Activated CD8-positive, alpha-beta memory T cell treated with anti-CD3 and anti-CD28 coated beads, Interleukin-2, amount 50 U/mL, for 24 hours (primary cell): ENCODE results near the gene RPS16.

Experiments used
- DNase-seq: peaks from one replicate; pipeline ENCODE4 v3.0.0-alpha.2; 2020; ENCODE audit errors: extremely low read depth

RPS16 gene

DNA sequence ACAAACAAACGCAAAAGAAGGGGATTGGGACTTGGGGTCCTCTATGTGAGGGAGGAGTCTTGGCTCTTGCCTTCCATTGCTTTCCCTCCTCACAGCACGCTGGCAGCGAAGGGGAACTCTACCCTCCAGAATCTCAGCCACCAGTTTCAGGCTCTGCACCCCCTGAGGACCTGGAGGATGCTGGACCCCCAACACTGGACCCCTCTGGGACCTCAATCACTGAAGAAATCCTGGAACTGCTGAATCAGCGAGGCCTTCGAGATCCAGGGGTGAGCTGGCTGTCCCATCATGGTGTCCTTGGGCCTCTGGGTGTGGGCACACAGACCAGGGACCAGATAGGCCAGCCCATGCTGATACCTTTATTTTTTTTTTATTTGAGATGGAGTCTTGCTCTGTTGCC is 13.7 kb downstream of the RPS16 start:
- no peak for DNase-seq

DNA sequence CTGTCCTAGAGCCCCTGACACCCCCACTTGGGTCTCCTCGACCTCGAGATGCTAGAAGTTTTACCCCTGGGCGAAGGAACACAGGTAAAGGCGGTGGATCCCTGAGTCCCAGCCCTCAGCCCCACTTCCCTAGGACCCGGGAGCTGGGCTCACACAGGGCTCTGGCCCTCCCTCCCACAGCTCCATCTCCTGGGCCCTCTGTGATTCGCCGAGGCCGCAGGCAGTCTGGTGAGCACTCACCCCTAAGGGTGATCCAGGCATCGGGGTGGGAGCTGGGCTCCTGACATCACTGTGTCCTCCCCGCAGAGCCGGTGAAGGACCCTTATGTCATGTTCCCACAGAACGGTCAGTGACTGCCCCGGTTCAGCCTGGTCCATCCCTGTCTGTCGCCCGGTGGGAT is 15.0 kb downstream of the RPS16 start:
- DNase-seq: no peak

DNA sequence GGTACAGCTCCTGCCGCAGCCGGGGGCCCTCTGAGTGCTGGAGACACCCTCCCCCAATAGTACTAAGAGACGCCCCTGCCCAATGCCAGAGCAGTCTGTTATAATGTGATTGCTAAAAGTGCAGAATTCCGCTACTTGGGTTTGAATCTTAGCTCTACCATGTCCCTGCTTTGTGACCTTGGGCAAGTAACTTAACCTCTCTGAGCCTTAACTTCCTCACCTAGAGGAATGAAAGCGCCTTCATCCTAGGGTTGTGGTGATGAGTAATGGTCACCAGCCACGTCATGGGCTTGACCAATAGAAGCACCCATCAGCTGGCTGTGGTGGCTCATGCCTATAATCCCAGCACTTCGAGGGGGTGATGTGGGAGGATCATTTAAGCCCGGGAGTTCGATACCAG is 16.7 kb downstream of the RPS16 start:
- DNase-seq: no peak

DNA sequence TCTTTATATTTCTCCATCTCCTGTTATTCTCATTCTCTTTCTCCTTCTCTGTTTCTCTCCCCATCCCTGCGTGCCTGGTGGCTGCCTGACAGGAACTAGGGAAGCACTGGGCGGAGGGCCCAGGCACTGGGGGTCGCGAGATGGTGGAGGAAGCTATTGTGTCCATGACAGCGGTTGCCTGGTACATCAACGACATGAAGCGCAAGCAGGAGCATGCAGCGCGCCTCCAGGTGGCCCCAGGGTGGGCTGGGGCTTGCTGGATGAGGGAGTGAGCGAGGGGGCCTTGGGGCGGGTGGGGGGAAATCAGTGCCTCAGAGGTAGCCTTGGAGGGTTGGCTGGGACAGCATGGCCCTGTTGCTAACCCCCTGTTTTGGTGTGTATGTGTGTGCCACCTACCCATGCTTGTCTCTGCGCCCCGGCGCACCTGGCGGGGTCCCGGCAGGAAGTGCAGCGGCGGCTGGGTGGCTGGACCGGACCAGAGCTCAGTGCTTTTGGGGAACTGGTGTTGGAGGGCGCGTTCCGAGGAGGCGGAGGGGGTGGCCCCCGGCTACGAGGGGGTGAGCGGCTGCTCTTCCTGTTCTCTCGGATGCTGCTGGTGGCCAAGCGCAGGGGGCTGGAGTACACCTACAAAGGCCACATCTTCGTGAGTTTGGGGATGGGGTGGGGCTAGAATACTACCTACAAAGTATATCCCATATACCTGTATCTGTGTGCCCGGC is 18.1 kb downstream of the RPS16 start:
- no peak for DNase-seq

DNA sequence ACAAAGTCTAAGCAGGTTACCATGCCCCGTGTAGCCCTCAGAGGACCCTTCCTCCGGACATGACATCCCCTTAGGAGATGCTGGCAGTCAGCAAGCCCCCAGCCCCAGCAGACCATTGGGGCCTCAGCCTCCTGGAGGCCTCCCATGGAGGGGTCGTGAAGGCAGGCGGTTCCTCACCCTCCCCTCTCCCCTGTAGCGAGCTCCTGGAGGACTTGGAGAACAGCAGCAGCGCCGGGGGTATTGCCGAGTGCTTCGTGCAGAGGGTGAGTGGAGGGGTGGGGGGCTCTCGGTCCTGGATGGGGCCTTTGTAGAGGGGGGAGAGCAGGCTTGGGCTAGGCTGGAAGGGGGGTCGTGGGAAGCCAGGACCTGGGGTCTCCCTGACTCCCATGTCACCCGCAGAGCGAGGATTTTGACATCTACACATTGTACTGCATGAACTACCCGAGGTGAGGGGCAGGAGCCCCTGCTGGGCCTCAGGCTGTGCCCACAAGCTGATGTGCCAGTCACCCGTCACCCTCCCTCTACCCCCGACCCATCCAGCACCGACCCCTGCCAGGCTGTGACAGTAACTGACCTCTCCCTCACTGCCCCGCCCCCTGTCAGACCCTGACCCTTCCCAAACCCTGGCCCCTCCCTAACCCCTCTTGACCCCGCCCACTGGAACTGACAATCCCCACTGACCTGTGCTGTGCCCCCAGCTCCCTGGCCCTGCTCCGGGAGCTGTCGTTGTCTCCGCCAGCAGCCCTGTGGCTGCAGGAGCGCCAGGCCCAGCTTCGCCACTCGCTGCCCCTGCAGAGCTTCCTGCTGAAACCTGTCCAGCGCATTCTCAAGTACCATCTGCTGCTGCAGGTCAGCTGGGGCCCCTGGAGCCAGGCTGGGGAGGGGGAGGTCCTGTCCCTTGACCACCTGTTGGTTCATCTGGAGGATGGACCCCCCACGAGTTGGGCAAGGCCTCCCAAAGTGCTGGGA is 19.3 kb downstream of the RPS16 start:
- DNase-seq: no peak

DNA sequence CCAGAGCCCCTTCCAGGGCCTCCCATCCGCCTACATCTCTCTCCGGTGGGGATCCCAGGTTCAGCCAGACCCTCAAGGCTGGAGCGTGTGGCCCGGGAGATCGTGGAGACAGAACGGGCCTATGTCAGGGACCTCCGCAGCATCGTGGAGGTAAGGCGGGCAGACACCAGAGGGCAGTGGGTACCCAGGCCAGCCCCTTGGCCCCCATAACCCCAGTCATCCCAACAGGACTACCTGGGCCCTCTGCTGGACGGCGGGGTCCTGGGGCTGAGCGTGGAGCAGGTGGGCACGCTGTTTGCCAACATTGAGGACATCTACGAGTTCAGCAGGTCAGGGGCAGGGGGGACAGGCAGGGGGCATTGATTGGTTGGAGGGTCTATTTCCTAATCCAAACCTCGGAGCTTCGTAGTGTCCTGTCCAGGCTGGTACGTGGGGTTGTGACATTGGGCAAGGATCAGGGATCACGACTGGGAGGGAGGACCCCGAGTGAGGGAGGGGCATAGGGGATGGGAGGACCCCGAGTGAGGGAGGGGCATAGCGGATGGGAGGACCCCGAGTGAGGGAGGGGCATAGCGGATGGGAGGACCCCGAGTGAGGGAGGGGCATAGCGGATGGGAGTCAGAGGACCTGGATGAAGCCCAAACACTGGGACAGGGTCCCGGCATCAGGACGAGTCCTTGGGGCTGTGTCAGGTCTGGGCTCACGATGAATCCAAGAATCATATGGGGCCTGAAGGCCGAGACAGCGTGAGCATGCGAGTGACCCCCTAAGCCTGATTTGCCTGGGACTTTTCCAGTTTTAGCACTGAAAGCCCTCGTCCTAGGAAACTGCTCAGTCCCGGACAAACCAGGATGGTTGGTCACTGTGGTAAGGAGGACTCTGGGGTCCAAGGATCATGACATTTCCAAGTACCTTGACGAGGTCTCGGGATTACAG is 20.4 kb downstream of the RPS16 start:
- no peak for DNase-seq

DNA sequence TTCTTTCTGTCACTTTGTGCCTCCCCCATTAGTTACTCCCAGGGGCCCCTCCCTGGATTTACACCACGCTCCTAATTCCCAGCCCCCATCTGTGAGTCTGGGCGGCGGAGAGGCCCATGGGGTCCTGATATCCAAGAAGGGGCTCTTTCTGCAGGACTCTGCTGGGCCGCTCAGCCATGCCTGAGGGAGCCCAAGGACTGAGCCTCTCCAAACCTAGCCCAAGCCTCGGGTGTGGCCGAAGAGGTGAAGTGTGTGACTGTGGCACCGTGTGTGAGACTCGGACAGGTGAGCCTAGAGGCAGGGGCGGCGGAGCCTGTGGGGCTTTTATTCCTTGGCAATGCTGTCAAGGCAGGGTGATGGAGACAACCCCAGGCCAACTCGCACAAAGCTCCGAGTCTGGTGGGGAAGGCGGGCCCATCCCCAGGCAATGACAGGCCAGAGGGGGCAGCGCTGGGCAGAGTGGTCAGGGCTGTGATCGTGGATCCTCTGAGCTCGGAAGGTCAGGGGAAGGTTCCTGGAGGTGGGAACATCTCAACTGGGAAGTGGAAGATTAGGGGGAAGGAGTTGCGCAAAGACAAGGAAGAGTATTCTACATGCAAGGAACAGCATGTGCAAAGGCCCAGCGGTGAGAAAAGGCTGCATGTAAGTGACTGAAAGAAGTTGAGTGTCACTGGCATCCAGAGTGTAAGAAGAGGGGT is 21.7 kb downstream of the RPS16 start:
- DNase-seq: no peak

DNA sequence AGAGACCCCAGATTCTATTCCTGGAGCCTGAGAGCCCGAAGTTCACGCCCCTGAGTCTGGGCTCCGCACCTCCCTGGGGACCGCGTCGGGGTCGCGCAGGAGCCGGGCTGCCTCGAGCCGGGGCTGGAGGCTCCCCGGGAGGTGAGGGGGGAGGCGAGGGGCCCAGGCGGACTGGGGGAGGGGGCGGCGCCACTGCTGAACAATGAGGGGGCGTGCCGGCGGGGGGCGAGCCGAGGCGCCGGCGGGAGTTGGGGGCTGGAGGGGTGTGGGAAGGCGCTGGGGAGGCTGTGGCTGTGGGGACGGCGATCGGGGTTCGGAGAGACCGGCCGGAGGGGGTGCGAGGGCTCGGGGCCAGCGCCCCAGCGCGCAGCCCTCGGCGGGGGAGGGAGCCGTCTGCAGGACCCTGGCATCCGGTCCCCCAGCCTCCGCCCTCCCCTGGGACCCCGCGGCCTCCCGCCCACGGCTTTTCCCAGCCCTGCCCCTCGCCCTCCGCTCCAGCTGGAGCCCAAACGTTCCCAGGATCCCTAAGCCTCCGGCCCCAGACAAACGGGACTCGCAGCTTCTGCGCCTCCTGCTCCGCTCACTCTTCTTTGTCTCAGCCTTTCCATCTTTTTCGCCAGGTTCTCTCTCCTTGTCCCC is 22.4 kb downstream of the RPS16 start:
- no peak for DNase-seq

DNA sequence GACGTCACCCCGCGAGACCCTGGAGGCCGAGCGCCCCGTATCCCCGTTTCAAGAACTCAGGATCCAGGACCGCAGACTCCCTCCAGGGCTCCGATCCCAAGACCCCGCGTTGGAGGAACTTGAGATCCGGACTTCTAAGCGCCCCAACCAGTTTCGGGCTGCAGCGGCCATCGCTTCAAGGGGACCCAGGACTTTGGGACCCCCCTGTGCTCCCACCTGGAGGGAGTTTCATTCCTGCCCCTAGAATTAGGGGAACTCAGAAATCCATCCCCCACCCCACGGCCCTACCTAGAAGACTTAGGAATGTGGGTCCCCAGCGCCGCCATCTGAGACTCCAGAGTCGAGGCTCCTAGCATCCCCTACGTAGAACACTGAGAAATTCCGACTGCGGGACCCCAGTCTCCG is 22.9 kb downstream of the RPS16 start:
- no peak for DNase-seq

DNA sequence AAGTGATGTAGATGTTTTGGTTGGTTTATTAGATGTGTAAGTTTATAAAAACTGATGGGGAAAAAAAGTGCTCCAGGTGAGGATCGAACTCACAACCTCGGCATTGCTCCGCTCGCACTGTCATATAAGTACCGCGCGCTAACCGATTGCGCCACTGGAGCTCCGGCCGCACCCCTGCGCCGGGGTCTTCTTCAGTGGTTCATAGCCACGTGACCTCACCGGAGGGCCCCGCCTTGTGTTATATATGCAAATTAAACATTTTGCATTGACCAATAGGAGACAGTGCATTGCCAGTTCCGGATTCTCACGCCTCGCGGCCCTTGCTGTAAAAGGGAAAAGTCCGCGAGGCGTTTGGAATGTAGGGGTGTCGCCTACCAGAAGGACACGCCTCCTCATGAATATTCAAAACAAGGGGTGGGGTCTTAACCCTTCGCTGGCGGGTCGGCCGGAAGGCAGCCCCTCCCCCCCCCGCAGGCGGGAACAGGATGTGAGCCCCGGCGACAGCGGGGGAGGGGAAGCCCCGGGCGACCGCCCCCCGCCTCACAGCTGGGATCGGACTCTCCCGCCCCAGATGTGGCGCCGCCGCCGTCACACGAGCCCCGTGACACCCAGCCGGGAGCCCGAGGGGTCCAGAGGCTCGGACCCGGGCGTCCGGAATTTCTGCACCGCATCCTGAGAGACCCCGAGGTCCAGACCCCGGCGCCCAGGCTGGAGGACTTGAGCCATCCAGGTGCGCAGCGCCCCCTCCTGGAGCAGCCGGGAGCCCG is 23.5 kb downstream of the RPS16 start, which contains the start of gene PLEKHG2:
Gene PLEKHG2, plus strand, starts transcription at position 570 of the 767 bp plus-strand sequence. CDS start 1,418 bp downstream, outside the sequence.
- DNase-seq: peak; percentile 91

DNA sequence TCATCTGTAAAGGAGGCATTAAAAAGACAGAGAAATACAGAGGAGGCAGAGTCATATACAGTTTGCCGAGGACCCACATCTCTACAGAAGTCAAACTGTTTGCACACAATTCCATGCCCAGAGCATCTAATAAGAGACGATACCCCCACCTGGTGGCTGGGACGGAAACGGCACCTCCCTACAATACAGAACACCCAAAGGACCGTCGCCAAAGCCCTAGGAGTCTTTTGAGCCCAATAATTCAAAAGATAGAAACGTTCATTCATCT is 24.0 kb downstream of the RPS16 start:
- peak; percentile 80 for DNase-seq

DNA sequence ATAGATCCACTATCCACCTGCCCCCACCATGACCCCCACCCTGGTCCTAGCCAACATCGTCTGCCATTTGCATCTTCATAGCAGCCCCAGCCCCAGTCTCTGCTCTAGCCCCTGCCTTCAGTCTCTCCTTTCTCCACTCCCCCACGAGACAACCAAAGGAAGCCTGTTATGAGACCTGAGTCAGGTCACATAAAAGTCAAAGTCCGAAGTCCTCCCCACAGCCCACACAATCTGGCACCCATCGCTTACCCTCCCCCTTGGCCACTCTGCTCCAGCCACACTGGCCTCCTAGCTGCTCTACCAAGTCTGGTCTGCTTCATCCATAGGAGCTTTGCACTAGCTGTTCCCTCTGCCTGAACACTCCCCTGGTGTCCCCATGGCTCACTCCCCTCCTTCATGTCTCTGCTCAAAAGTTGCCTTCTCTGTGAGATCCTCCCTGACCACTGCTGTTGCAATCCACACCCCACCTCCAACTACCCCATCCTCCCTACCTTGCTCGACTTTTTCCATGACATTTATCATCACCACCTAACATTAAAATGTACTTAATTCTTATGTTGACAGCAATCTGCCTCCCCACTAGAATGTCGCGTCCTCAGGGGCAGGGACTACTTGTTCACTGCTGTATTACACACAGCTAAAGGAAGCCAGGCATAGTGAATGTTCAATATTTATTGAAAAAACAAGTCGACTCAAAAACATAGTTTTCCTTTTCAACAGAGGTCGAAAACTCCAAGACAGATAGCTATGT is 24.5 kb downstream of the RPS16 start:
- no peak for DNase-seq

DNA sequence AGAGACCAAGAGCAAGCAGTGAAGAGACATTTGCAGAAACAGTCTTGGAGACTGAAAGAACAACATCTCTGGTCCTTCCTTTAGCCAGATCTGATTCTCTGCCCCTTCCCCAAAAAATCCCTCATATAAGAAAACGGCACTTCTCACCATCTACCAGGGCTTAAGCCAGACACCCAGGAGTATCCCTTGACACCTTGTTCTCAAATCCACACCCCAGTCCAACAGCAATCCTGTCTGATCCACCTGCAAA is 25.0 kb downstream of the RPS16 start:
- DNase-seq: no peak

DNA sequence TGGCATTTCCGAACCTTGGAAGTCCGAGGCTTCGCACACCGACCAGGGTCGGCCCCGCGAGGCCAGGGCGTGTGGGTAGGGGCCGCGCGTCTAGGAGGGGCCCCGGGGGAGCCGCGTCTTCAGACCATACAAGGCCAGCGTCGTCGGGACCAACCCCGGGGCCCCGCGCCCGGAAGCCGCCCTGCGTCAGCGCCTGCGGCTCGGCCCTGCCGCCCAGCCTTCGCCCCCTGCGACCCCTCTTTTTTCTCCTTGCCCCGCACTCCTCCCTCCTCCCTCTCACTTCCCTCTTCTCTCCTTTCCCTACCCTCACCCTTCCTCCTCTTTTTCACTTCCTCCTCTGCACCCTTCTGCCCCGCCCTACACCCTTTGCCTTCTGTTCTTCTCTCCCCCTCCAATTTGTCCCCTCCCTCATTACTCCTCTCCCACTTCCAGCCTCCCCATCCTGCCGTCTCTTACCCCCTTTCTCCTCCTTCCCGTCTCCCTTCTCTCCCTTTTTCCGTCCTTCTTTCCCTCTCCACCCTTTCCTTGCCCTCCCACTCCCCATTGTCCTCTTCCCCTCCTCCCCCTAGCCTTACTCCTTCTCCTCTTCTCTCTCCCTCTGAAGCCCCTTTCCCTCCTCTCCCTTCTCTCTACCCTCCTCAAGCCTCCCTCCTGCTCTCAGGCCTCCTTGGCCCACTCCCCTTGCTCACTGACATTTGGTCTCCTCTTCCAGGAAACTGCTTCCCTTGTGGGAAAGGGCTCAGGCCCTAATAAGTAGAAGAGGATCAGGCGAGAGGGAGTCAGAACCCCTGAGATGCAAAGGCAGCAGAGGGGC is 25.5 kb downstream of the RPS16 start:
- no peak for DNase-seq

DNA sequence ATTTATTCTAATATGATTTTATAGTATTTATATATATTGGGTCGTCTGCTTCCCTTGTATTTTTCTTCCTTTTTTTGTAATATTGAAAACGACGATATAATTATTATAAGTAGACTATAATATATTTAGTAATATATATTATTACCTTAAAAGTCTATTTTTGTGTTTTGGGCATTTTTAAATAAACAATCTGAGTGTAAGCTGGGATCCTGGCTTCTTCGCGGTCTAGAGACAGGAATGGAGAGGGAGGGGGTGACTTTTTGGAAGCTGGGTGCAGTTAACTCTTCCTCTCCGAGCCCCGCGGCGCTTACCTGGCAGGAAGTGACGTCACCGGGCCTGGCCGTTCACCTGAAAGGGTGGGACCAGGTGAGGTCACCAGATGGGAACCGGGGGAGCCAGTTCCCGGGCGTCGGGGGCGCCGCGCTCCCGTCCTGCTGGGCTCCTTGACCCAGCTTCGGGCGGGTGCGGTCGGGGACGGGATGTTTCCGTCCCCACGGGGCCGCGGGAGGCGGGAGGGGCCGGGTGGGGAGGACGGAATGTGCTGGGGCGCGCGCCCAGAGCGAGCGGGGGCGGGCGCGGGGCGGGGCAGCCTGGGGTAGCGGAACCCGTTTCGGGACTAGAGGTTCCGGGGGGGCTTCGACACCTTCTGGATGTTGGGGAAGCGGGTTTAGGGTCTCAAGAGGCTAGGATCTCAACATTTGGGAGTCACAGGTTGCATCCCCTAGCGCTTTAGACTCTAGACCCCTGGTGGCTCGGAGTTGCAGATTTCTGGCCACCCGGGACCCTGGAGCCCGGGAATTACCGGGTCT is 26.3 kb downstream of the RPS16 start:
- DNase-seq: no peak

DNA sequence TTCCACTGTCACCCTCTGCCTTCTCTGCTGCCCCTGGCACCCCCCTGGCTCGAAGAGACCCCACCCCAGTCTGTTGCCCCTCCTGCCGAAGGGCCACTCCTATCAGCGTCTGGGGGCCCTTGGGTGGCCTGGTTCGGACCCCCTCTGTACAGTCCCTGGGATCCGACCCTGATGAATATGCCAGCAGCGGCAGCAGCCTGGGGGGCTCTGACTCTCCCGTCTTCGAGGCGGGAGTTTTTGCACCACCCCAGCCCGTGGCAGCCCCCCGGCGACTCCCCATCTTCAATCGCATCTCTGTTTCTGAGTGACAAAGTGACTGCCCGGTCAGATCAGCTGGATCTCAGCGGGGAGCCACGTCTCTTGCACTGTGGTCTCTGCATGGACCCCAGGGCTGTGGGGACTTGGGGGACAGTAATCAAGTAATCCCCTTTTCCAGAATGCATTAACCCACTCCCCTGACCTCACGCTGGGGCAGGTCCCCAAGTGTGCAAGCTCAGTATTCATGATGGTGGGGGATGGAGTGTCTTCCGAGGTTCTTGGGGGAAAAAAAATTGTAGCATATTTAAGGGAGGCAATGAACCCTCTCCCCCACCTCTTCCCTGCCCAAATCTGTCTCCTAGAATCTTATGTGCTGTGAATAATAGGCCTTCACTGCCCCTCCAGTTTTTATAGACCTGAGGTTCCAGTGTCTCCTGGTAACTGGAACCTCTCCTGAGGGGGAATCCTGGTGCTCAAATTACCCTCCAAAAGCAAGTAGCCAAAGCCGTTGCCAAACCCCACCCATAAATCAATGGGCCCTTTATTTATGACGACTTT is 27.1 kb downstream of the RPS16 start:
- DNase-seq: no peak
